HG02642 (cell line): Measurements from ENCODE around the gene BID.

Experiments used
- ATAC-seq: cut with Tn5 transposase; IDR thresholded peaks from one replicate; pipeline ENCODE4 v1.9.1; 2021; ENCODE audit warnings: mild to moderate bottlenecking; ENCODE audit not compliant: unreplicated experiment, poor library complexity

The BID gene

DNA sequence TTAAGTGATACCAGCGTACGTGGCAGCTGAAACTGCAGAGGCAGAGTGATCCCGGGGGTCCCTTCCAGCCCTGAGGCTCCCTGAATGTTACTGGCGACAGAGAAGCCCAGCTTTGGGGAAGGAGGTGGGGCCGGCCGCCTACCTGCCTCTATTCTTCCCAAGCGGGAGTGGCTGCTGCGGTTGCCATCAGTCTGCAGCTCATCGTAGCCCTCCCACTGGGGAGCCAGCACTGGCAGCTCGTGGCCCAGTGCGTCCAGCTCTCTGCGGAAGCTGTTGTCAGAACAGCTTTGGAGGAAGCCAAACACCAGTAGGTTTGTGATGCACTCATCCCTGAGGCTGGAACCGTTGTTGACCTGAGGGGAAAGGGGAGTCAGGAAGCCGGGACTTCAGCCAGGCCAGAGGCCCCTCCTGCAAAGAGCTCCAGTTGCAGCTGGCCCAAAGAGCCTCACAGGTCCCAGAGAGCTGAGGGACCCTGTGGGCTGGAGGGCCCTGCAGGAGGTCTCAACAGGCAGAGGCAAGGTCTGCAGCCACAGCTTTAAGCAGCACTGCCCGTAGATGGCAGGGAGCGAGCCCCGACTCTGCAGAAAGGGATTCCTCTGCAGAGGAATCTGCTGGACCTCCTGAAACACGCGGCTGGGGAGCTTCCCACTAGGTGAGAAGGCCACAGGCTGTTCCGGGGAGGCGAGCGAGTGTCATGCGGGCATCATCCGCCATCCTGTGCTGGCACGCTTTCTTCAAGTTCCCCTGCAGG lies 30.4 kb downstream of the BID start:
- ATAC-seq: no peak

- ATAC-seq: peak; percentile 73
Measured at GRCh38 chr22:17742527-17742902, 31.8 kb downstream of the BID start.

DNA sequence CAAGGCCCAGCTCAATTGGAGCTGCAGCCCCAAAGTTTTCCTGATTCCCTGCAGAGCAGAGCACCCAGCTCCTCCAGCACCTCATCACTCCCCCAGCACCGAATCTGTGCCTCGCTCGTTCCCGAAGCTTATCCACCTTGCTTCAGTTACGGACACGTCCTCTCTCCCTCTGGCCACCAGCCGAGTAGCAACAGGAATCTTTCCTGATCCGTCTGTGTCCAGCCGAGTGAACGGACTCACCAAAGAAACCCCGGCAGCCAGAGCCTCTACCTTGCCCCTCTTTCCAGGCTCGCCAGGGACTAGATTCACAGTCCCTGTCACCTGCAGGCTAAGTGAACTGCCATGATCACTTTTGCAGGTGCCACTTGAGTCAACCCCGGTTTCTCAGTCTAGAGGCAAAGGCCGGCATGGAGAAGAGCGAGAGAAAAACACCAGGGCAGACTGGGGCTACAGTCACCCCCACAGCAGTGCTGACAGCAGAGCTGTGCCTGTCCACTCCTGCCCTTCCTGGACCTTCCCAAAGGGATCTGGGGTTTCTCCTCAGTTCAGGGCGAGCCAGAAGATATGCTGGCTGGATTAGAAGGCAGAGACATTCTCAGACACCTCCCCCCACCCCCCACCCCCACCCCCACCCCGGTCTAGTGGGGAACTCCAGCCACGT lies 32.3 kb downstream of the BID start:
- ATAC-seq: no peak

DNA sequence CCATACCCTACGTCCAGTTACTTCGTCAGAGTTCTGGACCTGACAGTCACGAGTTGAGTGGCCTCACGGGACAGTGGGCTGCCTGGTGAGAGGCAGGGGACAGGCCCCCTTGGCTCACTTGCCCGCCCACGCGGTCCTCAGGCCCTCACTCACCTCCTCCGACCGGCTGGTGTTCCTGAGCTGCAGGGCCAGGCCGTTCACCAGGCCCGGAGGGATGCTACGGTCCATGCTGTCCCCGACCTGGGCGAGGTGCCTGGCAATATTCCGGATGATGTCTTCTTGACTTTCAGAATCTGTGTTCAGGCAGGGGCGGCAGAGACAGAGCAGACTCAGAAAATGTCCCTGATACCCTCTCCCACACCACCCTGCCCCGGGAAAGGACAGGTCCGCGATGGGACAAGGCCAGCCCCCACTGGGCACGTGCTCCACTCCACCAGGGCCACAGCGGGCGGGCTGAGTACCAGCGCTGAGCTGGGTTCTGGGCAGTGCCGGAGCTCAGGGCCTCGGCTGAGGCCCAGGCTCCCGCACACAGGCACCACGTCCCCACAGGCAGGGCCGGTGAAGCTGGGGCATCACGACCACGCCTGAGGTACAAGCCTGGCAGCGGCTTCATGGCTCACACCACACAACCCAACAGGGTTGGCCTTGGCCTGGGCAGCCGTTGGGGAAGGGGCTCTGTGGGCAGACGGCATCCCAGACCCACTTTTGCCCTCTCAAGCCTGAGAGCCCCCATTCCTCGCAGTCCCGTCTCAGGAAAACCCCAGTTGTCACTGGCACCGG lies 34.9 kb downstream of the BID start:
- no peak for ATAC-seq

DNA sequence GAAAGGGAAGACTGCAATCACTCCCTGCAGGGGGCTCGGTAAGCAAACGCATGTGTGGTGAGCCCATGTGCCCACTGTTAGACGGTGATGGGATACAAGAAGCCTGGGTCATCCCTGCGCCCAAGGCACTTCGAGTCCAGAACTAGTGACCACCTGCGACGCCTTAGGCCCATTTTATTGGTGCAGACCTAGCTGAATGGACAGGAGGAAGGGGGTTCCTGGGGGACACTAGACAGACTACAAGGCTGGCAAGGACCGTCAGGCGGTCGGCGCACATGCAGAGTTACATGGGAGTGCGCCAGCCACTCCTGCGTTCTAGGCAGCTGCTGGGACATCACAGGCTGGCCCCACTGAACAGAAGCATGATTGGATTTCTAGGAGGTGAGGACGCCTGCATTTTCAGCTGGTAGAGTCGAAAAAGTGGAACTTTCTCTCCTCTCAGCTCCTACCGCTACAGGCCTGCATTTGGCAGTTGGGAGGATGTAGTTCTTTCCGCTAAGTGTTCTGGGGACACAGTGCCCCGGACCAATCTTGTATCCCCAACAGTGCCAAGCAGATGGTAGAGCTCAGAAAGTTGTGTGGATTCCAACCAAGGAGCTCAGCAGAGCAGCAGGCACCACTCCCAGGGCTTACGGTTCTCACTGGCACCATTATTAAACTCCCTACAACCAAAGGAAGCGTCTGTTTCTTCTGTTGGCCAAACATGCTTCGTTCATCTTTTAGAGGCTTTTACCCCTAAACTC lies 35.7 kb downstream of the BID start:
- no peak for ATAC-seq

DNA sequence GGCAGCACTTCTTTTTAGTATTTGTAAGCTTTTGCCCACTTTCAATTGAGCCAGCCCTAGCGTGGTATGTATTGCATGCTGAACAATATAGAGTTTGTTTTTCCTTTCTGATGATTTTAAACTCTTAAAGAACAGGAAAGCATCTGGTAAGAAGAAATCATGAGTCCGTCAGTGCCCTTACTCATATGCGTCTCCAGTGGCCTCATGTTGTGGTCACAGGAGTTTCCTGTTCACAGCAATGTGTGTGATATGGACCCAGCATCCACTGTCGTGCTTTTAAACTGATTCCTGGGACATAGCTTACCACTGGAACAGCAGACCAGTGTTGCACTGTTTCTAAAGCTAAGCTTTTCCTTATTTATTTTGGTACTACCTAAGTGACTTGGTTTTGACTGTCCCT lies 40.1 kb downstream of the BID start:
- no peak for ATAC-seq

- no peak for ATAC-seq
Measured at GRCh38 chr22:17733466-17733865, 40.8 kb downstream of the BID start.

GRCh38 chr22:17732251-17732854 lies 41.9 kb downstream of the BID start:
- no peak for ATAC-seq

DNA sequence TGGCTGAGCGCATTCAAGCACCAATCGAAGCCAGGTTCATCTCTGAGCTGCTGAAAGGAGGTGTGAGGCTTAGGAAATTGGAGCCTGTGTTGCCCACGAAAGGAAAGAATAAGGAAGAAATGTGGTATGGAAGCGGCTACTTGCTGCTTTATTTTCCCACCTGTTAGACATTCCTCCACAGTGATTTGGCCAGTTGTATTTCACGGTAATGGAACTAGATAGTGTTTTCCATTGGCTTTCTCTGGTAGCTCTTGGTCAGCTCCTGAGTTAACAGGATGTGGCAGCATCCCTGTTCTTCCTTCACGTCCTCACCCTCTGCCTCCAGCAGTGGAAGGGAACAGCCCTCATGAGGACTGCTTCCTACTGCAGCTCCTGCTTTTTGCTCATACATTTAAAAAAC lies 44.7 kb downstream of the BID start:
- no peak for ATAC-seq

GRCh38 chr22:17728786-17729185 lies 45.5 kb downstream of the BID start:
- ATAC-seq: no peak

DNA sequence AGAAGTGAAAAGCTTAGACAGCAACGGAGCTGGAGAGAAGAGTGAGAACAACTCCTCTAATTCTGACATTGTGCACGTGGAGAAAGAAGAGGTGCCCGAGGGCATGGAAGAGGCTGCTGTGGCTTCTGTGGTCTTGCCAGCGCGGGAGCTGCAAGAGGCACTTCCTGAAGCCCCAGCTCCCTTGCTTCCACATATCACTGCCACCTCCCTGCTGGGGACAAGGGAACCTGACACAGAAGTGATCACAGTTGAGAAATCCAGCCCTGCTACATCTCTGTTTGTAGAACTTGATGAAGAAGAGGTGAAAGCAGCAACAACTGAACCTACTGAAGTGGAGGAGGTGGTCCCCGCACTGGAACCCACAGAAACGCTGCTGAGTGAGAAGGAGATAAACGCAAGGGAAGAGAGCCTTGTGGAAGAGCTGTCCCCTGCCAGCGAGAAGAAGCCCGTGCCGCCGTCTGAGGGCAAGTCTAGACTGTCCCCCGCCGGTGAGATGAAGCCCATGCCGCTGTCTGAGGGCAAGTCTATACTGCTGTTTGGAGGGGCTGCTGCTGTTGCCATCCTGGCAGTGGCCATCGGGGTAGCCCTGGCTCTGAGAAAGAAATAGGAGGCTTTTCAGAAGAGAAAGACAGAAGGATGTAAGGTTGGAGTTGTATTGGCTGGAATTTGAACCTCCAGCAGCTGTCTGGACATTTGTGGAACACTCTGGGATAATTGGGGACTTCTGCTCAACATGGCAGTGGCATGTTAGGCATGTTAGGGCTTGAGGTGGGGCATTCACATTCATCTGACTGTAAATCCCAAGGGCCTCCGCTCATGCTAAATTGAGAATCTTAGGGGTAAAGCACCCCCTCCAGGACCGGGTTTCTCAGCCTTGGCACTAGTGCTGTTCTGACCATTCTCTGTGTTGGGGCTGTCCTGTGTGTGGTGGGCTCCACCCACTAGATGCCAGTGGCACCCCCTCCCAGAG lies 47.1 kb downstream of the BID start:
- ATAC-seq: no peak

- no peak for ATAC-seq
Measured at GRCh38 chr22:17726006-17726927, 48.0 kb downstream of the BID start.

GRCh38 chr22:17725500-17725796 lies 48.8 kb downstream of the BID start:
- no peak for ATAC-seq

DNA sequence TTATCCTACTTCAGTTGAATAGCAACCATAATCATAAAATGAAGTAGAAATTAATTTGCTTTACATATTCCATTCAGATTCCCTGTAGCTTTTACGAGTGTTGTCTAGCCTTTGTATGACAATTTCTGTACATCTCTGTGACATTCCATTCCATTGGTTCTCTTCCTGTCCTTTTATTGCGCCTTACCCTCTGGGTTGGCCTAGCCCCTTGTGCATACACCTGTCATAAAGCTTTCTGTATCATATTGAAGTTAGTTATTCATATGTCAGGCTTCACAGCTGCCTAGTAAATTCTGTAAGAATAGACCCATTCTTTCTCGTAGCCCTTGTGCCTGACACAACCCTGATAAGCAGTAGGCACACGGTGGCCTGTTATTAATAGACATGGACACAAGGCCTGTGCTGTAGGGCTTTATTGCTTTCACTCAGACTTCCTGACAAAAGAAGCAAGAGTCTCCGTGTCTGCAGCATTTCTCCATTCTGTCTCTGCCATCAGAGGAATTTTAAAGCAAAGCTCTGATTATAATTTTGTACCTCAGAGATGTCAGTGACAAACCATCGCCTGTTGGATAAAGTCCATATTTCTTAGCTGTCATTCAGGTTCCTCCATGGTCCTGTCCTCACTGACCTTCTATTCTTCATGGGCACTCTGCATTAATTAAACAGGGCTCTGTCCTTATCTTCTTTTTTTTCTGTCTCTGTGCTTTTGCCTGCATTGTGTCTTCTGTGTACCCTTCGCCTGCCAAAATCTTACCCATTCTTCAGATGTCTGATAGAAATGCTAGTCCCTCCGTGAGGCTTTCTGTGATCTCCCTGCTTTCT lies 49.4 kb downstream of the BID start:
- ATAC-seq: no peak

DNA sequence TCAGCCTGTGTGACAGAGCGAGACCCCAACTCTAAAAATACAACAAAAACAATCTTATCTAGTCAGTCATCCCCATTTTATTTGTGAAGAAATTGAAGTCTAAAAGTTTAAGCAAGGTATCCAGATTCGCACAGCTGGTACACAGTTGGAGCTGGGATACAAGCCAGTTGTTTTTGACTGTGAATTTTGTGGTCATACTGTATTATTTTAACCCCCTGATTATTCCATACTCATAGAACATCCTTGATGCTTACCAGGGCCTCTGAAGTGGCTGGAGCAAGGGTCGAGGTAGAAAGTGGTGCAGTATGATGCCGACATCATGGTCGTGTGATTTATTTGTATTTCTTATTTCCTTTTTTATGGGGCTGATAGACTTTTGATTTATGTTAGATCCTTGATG lies 50.0 kb downstream of the BID start:
- no peak for ATAC-seq

- no peak for ATAC-seq
Measured at GRCh38 chr22:17719911-17720310, 54.4 kb downstream of the BID start.

GRCh38 chr22:17717708-17718107 lies 56.6 kb downstream of the BID start:
- no peak for ATAC-seq

- no peak for ATAC-seq
Measured at GRCh38 chr22:17716529-17716928, 57.7 kb downstream of the BID start.
